Measurements from ENCODE around the gene NME1. TPM values are rescaled to one million over a fixed set of nuclear protein-coding genes. Genes with fewer than 3 reads are reported as not detected.

The NME1 gene
- total and polyA plus RNA-seq, 2 donors (not counting 3 experiments of a cell fraction or from before 2014, with no cell fraction given), result 214 to 326 TPM

DNA sequence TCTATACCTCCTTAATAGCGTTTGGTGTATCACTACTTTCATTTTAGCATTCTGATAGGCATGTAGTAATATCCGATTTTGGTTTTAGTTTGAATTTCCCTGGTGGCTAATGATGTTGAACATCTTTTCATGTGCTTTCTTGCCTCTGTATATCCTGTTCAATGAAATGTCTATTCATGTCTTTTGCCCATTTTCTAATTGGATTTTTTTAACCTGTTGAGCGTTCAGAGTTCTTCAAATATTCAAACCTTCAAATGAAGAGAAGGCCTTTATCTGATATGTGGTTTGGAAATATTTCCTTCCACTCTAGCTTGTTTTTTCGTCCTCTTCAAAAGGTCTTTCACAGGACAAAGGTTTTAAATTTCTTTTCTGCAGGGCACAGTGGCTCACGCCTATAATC, 2.4 kb upstream of the NME1 start:
- FAIRE-seq (no peak), DNase-seq (ENCODE audit: low read depth, low spot score) (no peak)
- H3K9ac ChIP-seq (replicated peaks; ENCODE audit: extremely low read depth, insufficient read depth, low read length), result no peak overlapping the region
- H3K27ac ChIP-seq (ENCODE audit: insufficient read depth, low read depth, low read length), result no peak overlapping the region
- no peak overlapping the region for H3K4me3 ChIP-seq (replicated peaks in 1 of 3; ENCODE audit: insufficient read depth in 1 of 3, low read depth in 1 of 3, low read length in 3 of 3)
- H3K27me3 ChIP-seq (ENCODE audit: control insufficient read depth in 2 of 2, insufficient read depth in 2 of 2, low read length in 2 of 2), result no peaks in the 10 kb centered on the region
- intact Hi-C loops (cut with micrococcal nuclease), result loop anchor here (5.0 to 10.0 kb wide), 2 partner anchors 299 to 606 kb away; partner anchors contain the start of gene SPATA20
- POLR2A ChIA-PET, result no interaction called here
- H3K9me3 ChIP-seq (replicated peaks; ENCODE audit: control insufficient read depth, insufficient read depth, low read length), result no peaks in the 10 kb centered on the region
- no peak overlapping the region for H3K4me2 ChIP-seq (ENCODE audit: insufficient read depth, low read length)
- H3K79me2 ChIP-seq (ENCODE audit: control insufficient read depth, insufficient read depth, low read length), result peaks cover 24% of the 10 kb centered on the region
- TF ChIP-seq, protein P1, sequence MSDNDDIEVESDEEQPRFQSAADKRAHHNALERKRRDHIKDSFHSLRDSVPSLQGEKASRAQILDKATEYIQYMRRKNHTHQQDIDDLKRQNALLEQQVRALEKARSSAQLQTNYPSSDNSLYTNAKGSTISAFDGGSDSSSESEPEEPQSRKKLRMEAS (IDR thresholded peaks at IDR 0.05; ENCODE audit: insufficient read depth, insufficient read length), result no peak
- TF ChIP-seq POLR2A (IDR thresholded peaks at IDR 0.05; ENCODE audit: low read depth, low read length) (no peak), POLR2AphosphoS5 (IDR thresholded peaks at IDR 0.05; ENCODE audit: insufficient read depth, low read depth, low read length) (no peak), FOS (IDR thresholded peaks at IDR 0.05; ENCODE audit: borderline replicate concordance, insufficient read depth, low read length) (no peak), GATA2 (IDR thresholded peaks at IDR 0.05; ENCODE audit: insufficient read depth, insufficient read length, low read depth, low read length) (no peak), JUN (IDR thresholded peaks at IDR 0.05; ENCODE audit: borderline replicate concordance, insufficient read depth, insufficient read length, low read depth) (no peak), EZH2 (IDR thresholded peaks at IDR 0.05; ENCODE audit: borderline replicate concordance, low read depth, low read length, severe bottlenecking) (no peak), MYC (IDR thresholded peaks at IDR 0.05; ENCODE audit: low read depth, low read length) (no peak)
- TF ChIP-seq, protein P2, sequence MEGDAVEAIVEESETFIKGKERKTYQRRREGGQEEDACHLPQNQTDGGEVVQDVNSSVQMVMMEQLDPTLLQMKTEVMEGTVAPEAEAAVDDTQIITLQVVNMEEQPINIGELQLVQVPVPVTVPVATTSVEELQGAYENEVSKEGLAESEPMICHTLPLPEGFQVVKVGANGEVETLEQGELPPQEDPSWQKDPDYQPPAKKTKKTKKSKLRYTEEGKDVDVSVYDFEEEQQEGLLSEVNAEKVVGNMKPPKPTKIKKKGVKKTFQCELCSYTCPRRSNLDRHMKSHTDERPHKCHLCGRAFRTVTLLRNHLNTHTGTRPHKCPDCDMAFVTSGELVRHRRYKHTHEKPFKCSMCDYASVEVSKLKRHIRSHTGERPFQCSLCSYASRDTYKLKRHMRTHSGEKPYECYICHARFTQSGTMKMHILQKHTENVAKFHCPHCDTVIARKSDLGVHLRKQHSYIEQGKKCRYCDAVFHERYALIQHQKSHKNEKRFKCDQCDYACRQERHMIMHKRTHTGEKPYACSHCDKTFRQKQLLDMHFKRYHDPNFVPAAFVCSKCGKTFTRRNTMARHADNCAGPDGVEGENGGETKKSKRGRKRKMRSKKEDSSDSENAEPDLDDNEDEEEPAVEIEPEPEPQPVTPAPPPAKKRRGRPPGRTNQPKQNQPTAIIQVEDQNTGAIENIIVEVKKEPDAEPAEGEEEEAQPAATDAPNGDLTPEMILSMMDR (IDR thresholded peaks at IDR 0.05; ENCODE audit: extremely low read depth in 1 of 2, insufficient read depth in 1 of 2, low read depth in 1 of 2, low read length in 2 of 2), result no peak
- H2AFZ ChIP-seq (ENCODE audit: low read depth, low read length), result no peak overlapping the region
- H4K20me1 ChIP-seq (replicated peaks; ENCODE audit: control insufficient read depth, extremely low read depth, insufficient read depth, low read length), result no peaks in the 10 kb centered on the region
- no peaks in the 10 kb centered on the region for H3K9me1 ChIP-seq (replicated peaks; ENCODE audit: control insufficient read depth, extremely low read depth, insufficient read depth, low read length)
- H3K36me3 ChIP-seq (ENCODE audit: control insufficient read depth in 2 of 2, extremely low read depth in 1 of 2, insufficient read depth in 2 of 2, low read length in 2 of 2), result peaks cover 0 to 5% of the 10 kb centered on the region in 2 experiments
- dilution Hi-C loops (cut with MboI; ENCODE audit: extremely low pct_ligation_motif_present, low sequenced_read_pairs), result no loop called here
- CTCF ChIA-PET, result interaction anchor here (3.5 kb wide), 1 partner anchor 148 kb away, joined by 140 read pairs; no protein-coding TSS in a partner anchor
- no TSS peak for BruUV-seq (replicated peaks)
- peaks cover 14% of the 10 kb centered on the region for H3K4me1 ChIP-seq (ENCODE audit: control insufficient read depth, extremely low read depth, insufficient read depth, low read length)
